Left lung (tissue), 10 donors: ENCODE measurements around the gene RAB1B. TPM values are rescaled to one million over a fixed set of nuclear protein-coding genes. Genes with fewer than 3 reads are reported as not detected.

ENCODE experiments used
- ATAC-seq: fragments of 200-7000 bp; cut with Tn5 transposase; one replicate; pipeline ENCODE4 v1.9.1; 2020; ENCODE audit warnings: moderate library complexity
- DNase-seq, 4 donors: peaks; one replicate each; pipeline ENCODE4 v3.0.0-alpha.2; 2013 to 2020
- H3K27ac ChIP-seq, 2 donors: fragments of 200-600 bp; sonication (generic) in 1 of 2; one replicate each; pipeline versions ENCODE4 v1.5.0 to v1.8.0; 2020 to 2021
- H3K27me3 ChIP-seq, 2 donors: fragments of 200-600 bp; sonication (generic) in 1 of 2; one replicate each; pipeline versions ENCODE4 v1.5.0 to v1.8.0; 2020 to 2021
- H3K36me3 ChIP-seq, 2 donors: fragments of 200-600 bp; sonication (generic) in 1 of 2; one replicate each; pipeline versions ENCODE4 v1.5.0 to v1.8.0; 2020 to 2021
- H3K4me1 ChIP-seq, 2 donors: fragments of 200-600 bp; one replicate each; pipeline ENCODE4 v1.8.0; 2021
- H3K4me3 ChIP-seq, 2 donors: fragments of 200-600 bp; sonication (generic) in 1 of 2; one replicate each; pipeline versions ENCODE4 v1.5.0 to v1.8.0; 2020 to 2021; ENCODE audit warnings: mild to moderate bottlenecking in 1 of 2
- H3K9me3 ChIP-seq, 2 donors: fragments of 200-600 bp; sonication (generic) in 1 of 2; one replicate each; pipeline versions ENCODE4 v1.5.0 to v1.8.0; 2020 to 2021
- CTCF ChIP-seq, 2 donors: fragments of 200-600 bp; sonication (generic) in 1 of 2; IDR thresholded peaks; one replicate each; pipeline versions ENCODE4 v1.5.0 to v1.8.0; 2021; ENCODE audit warnings: antibody characterized with exemption in 2 of 2
- intact Hi-C, 2 donors: fragments of 100-400 bp; cut with DNase I; formaldehyde crosslinking; loops; one replicate each; pipeline versions ENCODE4 v1.11.2 to v1.14.2; 2022
- polyA plus RNA-seq, 6 donors: library from polyadenylated mRNA; unstranded; fragments of 120-200 nt; gene quantifications; one replicate each; pipeline ENCODE4 v1.2.1, GENCODE V29; 2013; ENCODE audit not compliant: insufficient read length in 6 of 6
- total RNA-seq, 2 donors: library from RNA; stranded (reverse); fragmentation: NEBNext Ultra II Directional; extraction: Animal tissue kit (Norgen Biotek cat#: 25700); gene quantifications; one replicate each; pipeline ENCODE4 v1.2.1, GENCODE V29; 2021
- donor health status: DM: no; HTN: yes; CAD: no.
- donor health status: DM: no; HTN: no; CAD: no.

RAB1B gene
- total and polyA plus RNA-seq, 8 donors: 114 to 154 (median 132) TPM

GRCh38 chr11:66282468-66283455, 14.3 kb downstream of the RAB1B start:
- H3K4me1 ChIP-seq: peaks cover 3 to 27% of the 10 kb centered on the region in 2 donors
- ATAC-seq: peak; percentile 92
- intact Hi-C loops: no loop called here

GRCh38 chr11:66283461-66284105, 15.1 kb downstream of the RAB1B start:
- ATAC-seq: no peak
- Histone ChIP-seq H3K4me3 (no peak overlapping the region), H3K27ac (no peak overlapping the region), H3K27me3 (peaks cover 0 to 5% of the 10 kb centered on the region in 2 donors), H3K4me1 (peaks cover 9 to 29% of the 10 kb centered on the region in 2 donors), H3K9me3 (no peaks in the 10 kb centered on the region), H3K36me3 (peaks cover 0 to 20% of the 10 kb centered on the region in 2 donors)
- TF ChIP-seq CTCF (IDR thresholded peaks at IDR 0.05): no peak
- DNase-seq: no peak
- intact Hi-C loops: no loop called here

More at GRCh38 chr11:66282468-66283455, 14.3 kb downstream of the RAB1B start:
- Histone ChIP-seq H3K27me3 (peaks cover 0 to 10% of the 10 kb centered on the region in 2 donors), H3K36me3 (peaks cover 0 to 20% of the 10 kb centered on the region in 2 donors), H3K4me3 (no peak overlapping the region), H3K27ac (no peak overlapping the region), H3K9me3 (no peaks in the 10 kb centered on the region)
- peak; percentile 91 to 100 (median 98) for DNase-seq
- peak; percentile 93 to 99 for TF ChIP-seq CTCF (IDR thresholded peaks at IDR 0.05)

- TF ChIP-seq CTCF (IDR thresholded peaks at IDR 0.05): no peak
- Histone ChIP-seq H3K4me1 (peaks cover 9 to 33% of the 10 kb centered on the region in 2 donors), H3K4me3 (no peak overlapping the region), H3K9me3 (no peaks in the 10 kb centered on the region), H3K27me3 (no peaks in the 10 kb centered on the region), H3K27ac (no peak overlapping the region), H3K36me3 (peaks cover 0 to 20% of the 10 kb centered on the region in 2 donors)
- ATAC-seq (no peak), DNase-seq (no peak)
- intact Hi-C loops: no loop called here
These were observed 16.2 kb downstream of the RAB1B start for GRCh38 chr11:66284526-66285078.

- no peak for TF ChIP-seq CTCF (IDR thresholded peaks at IDR 0.05)
- Histone ChIP-seq H3K27me3 (peaks cover 0 to 7% of the 10 kb centered on the region in 2 donors), H3K4me3 (no peak overlapping the region), H3K9me3 (no peaks in the 10 kb centered on the region), H3K4me1 (peaks cover 12 to 40% of the 10 kb centered on the region in 2 donors), H3K36me3 (peaks cover 0 to 20% of the 10 kb centered on the region in 2 donors), H3K27ac (no peak overlapping the region)
- DNase-seq: no peak
- intact Hi-C loops: no loop called here
- no peak for ATAC-seq
These were observed 17.0 kb downstream of the RAB1B start for GRCh38 chr11:66285250-66285947.
